NCI-H2081 (cell line): ENCODE data around the gene ZNF394.

Source experiments
- DNase-seq, 2 experiments: peaks; one replicate each; lab custom pipeline; 2025; lab: John Stamatoyannopoulos, UW

Gene ZNF394

DNA sequence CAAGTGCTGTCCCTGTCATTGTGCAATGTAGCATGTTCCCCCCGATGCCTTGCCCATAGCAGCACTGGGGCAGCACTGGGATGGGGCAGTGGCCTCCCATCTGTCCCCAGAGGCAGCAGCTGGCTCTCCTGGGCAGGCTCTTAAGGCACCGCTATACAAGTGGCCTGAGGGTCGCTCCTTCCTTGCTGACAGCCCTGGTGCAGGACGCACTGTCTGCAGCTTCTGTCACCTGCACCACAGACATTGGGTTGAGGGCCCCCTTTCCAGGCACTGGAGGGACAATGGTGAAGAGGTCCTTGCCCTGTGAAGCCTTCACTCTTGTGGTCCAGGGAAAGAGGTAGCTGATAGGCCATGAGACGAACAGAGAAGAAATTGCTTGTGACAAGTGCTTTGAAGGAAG, 50.8 kb downstream of the ZNF394 start:
- no peak for DNase-seq

DNA sequence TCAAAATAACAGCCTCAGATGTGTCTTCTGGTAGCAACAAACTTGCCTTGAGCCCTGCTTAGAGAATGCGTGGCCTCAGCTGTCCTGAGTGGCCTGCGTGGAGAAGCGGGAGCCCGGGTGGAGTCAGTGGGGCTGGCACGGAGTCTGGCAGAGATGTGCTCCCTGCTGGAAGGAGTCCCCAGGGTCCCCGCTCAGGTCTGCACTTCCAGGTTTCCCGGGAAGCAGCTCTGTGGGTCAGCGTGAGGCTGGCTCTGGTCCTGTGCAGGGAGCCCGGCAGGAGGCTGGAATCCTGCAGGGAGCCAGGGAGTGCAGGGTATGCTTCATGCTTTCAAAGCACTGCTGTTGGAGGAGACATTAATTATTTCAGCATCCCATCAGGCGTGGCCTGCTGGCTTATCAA, 51.2 kb downstream of the ZNF394 start:
- DNase-seq: no peak

- DNase-seq: no peak
Observed at GRCh38 chr7:99447943-99448342, 52.1 kb downstream of the ZNF394 start.

DNA sequence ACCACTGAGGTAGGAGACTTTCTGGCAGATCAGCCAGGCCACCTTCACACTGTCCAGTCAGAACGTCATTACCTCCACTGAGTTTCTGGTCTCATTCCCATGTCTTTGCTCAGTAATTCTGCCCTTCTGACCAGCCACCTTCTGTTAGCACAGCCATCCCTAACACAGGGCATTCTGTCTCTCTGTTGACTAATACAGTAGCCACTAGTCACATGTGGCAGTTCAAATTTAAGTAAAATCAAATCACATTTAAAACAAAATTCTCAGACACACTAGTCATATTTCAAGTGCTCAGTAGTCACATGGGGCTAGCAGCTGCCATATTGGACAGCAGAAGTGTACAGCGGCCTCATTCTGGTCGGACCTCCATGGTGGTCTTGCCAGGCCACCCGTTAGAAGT, 54.0 kb downstream of the ZNF394 start:
- no peak for DNase-seq
